HG03064 (cell line): ENCODE results near the gene ASCC1.

Experiments
- ATAC-seq: cut with Tn5 transposase; IDR thresholded peaks from one replicate; pipeline ENCODE4 v1.9.1; 2021; ENCODE audit warnings: low read depth; ENCODE audit not compliant: unreplicated experiment

The ASCC1 gene

DNA sequence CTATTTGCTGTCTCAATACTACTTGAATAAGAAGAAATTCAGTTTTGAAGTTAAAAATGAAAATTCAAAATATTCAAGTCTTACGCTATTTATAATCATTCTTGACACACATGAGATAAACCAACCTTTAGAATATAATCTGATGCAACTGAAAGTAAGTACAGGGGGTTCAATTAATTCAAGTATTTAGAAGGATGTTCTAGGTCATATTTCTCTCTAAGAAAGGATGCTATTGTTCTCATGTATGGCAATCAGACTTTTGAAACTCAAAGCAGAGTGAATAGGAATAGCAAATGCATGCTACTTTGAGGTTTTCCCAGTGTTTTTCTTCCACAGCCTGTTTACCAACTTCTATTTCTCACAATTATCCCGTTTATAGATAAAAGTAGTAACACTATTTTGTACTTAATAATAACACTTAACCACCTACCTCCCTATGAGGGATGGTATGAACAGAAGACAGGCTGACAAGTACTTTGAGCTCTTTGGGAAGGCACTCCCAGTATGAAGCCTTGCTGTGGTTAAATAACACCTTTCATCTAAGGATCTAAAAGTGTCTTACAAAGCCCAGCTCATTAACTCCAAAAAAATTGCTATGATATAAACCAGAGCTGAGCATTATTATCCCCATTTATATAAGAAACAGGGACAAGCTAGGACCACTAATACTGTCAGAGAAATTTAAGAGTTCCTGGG, 109.8 kb downstream of the ASCC1 start:
- ATAC-seq: no peak

DNA sequence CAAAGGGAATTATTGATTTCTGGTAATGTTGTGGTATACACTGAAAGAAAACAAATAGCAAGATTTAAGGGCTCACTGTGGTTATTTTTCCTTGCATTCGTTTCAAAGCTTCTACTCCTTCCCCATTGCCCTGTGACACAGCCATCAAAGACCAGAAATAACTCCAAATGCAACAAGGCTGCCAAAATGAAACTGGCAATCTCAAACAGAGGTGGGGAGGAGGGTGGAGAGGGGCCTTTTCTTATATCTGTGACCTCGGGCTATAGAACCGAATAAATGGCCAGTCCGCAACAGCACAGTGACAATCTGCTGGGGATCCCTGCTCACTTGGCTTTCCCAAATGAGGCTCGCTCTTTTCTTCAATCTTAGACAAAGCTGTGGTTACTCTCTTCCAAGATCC, 110.4 kb downstream of the ASCC1 start:
- no peak for ATAC-seq

DNA sequence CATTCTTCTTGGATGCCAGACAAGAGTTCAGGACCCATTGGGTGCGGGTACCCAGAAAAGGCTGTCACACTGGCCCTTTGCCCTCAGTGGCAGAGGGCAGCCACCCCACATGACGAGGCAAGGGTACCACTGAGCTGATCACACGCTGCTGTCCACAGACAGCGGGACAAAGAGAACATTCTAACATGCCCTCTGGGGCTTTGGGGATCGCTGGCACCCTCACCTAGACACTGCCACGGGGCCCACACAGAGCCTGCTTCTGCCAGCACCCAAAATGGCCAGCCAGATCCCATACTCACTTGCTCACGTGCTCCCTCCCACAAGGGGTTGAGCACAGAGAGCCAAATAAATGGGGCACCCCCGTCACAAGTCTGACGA, 111.0 kb downstream of the ASCC1 start:
- no peak for ATAC-seq

DNA sequence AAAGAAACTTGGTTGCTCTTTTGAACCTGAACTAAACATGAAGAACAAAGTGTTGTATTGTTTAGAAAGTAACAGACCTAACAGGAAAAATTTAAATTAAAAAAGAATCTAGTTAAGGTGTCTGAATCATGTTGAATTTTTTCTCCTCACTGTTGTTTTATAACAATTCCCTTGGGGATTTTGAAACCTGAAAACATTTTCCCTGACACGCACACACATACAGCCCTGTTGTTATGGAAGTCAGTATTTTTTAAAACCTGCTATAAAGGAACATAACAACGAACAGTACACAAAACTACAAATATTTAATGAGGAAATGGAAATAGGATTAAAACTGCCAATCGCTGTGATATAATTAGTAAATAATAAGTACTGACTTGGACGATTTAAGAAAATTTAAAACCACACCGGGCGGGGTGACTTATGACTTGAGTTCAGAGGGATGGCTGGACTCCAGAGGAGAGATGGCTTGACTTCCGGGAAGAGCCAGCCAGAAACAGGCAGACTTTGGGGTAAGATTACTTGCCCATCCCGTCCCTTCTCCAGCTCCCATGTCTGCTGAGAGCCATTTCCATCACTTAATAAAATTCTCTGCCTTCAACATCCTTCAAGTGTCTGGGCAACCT, 111.5 kb downstream of the ASCC1 start:
- no peak for ATAC-seq

DNA sequence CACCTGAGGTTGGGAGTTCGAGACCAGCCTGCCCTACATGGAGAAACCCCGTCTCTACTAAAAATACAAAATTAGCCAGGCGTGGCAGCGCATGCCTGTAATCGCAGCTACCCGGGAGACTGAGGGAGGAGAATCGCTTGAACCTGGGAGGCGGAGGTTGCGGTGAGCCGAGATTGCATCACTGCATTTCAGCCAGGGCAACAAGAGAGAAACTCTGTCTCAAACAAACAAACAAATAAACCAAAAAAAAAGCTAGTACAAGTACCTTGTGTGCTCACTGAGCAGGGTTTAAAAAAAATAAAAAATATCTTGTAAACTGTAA, 116.5 kb downstream of the ASCC1 start:
- ATAC-seq: no peak

DNA sequence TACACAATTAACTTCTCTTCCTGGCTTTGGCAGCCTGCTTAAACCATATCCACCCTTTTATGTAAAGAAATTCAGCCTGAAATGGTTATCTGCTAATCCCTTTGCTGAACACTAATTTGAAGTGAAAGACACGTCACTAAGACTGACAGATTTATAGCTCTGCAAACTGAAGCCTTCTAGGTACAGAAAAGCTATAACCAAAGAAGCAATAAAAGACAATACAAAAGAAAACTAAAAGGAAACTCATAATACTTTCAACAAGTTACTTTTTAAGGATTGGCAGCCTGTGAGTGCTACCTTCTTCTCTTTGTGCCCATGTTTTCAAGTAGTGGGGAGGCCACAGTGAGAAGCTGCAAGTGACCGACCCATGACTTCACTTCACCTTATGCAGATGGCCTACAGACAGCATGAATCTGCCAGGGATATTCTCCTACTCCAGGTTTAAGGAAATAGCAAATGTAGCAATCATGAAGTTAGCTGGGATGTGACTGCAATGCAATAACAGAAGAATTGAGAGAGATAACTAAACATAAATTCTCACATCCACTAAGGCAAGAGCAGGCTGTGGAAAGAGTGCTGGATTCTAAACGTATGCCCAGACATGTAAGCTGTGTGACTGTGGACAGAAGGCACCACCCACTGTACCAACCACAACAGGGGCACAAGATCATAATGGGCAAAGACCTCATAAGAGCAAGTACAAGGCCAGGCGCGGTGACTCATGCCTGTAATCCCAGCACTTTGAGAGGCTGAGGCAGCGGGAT, 117.1 kb downstream of the ASCC1 start:
- ATAC-seq: no peak

DNA sequence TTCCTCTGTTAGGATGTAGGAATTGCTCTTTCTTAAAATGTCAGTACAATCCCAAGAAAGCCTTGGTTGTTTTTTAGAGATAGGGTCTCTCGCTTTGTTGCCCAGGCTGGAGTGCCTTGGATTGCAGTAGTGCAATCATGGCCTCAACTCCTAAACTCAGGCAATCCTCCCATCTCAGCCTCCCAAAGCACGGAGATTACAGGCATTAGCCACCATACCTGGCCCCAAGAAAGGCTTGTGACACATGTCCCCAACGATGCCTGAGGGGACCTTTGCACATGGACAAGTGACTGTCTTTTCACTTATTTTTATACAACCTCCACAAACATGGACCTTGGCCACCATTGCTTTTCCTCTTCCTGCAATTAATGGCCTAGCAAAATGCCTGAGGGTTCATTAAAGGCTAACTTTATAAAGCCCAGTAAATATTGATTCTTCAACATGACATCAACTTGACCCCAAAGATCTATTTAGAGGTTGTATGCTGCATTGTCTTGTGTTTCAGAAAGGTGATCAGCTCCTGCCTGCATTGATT, 117.7 kb downstream of the ASCC1 start:
- ATAC-seq: no peak

DNA sequence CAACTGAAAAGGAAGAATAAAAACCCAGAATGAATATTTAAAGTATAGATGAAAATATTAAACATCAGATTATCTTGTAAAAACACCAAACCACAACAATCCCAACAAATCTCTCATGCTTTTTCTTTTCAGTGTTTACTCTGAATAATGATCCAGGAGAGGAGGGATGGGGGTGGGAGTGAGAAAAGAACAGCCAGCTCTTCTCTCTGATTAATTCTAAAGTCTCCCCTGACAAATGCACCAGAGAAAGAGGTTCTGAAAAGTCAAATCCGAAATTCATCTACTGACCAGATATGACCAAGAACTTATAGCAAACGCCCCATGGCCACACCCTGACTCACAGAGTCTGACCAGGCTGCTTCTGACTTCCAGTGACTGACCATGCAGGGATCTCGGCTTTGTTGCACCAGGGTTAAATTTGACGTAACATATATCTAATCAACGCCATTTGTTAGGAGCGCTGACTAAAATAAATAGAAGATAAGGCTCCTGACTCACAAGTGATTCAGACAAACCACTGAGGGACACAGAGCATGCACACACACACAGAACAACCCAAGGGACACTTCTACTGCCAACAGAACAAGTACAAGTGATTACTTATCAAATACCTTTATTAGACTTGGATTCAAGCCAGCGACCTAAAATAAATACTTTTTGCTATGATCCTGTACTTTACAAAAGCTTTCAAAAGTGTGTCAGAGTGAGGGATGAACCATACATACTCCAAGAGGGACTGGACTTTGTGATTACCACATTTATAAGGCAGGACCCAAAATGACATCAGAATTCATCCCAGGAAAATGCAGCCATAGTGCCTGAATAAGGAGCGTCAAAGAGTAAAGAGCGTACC, 118.4 kb downstream of the ASCC1 start:
- ATAC-seq: no peak

DNA sequence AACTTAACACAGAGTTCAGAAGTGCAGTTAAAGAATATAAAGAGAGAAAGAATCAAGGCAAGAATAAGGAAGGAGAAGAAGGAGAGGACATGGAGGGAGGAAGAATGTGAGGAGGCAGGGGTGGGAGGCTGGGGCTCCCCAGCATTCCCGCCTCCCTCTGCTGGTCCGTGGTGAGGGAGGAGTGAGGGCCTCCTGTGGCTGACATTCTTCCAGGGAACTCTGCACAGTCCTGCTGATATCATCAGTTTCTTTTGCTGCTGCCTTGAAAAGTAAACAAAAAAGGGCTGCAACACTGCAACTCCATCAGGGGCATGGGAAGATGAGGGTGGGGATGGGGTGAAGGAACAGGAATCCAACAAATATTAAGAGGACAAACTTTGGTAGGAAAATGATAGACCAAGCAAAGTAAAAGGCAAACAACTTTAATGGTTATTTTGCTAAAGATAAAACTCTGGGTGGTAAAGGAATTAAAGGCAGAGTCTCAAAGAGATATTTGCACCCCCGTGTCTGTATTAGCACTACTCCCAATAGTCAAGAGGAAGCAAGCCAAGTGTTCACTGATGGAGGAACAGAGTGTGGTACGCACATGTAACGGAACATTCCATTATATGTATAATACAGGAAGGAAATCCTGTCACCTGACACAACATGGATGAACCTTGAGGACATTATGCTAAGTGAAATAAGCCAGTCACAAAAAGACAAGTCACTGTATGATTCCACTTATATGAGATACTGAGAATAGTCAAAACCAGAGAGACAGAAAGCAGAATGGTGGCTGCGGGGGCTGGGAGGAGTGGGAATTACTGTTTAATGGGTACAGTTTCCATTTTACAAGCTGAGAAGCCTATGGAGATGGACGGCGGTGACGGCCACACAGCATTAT, 119.7 kb downstream of the ASCC1 start:
- no peak for ATAC-seq

DNA sequence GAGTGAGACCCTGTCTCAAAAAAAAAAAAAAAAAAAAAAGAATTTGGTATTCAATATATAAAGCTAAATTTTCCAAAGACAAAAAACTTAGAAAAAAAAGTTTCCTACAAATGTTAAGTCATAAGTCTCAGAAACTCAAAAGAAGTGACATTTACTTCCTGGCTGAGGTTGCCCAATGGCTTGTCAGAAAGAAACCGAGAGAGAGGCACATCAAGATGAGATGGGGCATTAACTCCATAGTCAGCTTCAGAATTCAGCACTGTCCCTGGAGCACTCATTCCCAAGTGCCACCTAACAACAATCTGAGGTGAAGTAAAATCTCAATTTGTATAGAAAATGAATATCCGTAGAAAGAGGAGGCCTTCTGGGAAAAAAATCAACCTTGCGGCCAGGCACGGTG, 120.9 kb downstream of the ASCC1 start:
- ATAC-seq: no peak

DNA sequence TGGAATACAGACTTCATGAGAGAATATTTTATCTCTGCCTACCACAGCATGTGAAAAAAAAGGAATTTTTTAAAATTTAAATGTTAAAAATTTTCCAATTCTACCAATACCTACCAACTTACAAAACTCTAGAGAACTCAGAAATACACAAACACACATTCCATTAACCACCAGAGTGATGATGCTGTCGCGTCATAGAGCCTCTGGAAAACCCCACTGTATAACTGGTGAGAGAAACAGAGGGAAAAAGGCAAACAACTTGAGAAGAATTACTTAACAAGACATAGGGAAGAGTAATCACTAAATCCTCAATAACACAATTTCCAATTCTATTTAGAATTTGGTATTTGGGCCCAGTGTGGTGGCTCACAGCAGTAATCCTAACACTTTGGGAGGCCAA, 121.5 kb downstream of the ASCC1 start:
- ATAC-seq: no peak

DNA sequence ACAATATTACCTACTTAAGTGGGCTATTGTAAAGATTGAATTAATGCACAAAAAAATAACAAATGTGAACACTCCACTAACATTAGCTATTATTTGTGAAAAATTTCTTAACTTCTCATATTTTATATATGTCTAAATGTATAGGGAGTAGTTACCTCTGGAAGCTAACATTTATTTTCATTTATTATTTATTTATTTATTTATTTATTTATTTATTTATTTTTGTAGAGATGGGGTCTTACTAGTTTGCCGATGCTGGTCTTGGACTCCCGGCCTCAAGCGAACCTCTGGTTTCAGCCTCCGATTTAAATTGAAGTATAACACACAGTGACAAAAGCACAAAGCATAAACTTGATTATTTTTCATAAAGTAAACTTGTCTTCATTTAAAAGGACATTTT, 122.6 kb downstream of the ASCC1 start:
- no peak for ATAC-seq

DNA sequence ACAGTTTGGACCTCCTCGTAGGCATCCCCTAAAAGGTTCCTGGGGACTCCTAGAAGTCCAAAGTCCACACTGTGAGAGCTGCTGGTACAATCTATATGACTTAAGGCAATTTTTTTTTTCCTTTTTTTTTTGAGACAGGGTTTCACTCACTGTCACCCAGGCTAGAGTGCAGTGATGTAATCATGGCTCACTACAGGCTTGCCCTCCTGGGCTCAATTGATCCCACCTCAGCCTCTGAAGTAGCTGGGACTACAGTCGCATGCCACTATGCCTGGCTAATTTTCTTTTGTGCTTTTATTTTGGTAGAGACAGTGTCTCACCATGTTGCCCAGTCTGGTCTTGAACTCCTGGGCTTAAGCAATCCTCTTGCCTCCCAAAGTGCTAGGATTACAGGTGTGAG, 123.1 kb downstream of the ASCC1 start:
- no peak for ATAC-seq

DNA sequence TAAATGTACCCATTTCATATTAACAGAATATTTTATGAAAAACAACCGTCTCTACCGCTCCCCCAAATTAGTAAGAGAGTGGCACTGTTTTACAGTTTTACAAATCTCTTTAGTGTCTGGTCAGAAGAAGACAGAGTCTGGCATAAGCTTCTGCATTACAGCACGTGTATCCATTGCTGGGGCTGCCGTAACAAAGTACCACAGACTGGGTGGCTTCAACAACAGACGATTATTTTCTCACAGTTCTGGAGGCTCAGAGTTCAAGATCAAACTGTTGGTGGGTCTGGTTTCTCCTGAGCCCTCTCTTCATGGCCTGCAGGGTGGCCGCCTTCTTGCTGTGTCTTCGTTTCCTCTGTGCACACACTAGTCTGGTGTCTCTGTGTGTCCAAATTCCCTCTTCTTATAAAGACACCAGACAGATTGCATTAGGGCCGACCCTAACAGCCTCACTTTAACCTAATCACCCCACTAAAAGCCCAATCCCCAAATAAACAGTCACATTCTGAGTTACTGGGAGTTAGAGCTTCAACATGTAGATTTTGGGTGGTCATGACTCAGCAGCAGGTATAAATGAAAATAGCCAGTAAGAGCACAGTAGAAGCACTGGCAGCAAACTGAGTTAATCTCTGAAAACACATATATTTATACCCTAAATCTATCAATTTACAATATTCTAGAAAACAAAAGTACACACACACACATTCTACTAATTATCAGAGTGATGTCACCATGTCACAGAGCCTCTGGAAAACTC, 123.7 kb downstream of the ASCC1 start:
- ATAC-seq: no peak

DNA sequence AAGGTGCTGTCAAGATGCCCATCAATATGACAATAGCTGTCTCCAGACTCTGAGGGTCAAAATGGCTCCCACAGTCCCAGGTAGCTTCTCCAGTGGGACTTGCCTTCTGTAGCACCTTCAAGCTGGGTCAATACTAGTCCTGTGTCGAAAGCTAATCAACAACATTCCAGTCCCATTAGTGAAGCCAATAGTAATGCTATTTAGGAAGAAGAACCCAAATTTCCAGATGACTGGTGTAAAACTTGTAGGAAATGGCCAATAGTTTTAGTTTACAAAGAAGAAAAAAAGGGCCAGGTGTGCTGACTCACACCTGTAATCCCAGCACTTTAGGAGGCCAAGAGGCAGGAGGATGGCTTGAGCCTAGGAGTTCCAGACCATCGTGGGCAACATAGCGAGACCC, 125.8 kb downstream of the ASCC1 start:
- no peak for ATAC-seq

DNA sequence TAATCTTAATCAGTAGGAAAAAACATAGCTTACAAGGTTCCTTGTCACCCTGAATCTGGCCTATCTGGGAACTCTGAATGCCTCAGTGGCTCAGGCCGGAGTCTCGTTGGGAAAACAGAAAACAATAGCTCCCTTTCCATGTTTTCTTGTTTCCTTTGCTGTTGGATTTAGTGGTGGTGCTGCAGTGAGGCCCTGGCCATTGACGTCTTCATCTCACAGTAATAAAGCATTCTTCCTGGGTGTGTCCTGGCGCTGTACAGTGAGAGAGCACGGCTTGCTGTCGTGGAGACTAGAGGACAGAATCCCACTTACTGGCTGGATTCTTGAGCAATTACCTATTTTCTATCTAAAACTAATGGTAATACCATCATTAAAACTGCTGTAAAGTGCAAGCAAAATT, 126.5 kb downstream of the ASCC1 start:
- ATAC-seq: no peak

DNA sequence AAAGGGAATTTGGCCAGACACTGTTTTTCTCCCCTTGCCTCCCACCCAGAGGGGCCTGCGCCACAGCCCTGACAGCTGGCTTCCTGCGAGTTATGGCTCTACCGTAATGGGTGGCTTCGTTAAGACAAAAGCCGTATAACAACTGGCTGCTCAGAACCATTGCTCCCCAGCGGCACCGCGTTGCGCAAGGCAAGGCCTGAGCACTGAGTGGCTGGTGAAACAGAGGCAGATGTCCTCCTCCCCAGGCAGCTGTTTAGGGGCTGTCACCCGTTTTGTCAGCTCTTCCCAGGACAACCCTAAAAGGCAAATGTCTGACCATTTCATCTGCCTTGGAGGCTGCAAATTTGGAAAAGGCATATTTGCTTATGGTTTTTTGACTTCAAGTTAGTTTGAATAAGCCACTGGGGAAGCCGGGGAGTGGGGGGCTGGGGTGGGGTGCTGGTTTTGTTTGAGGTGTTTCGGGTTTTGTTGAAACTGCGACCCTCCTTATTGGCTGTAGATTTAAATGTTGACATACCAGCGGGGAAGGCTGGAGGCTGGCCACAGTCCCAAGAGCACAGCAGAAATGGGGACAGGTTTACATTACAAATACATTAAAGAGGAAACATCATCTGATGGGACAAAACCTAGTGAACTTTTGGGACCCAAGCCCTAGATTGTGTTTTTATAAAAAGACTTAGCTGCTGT, 127.0 kb downstream of the ASCC1 start:
- no peak for ATAC-seq

DNA sequence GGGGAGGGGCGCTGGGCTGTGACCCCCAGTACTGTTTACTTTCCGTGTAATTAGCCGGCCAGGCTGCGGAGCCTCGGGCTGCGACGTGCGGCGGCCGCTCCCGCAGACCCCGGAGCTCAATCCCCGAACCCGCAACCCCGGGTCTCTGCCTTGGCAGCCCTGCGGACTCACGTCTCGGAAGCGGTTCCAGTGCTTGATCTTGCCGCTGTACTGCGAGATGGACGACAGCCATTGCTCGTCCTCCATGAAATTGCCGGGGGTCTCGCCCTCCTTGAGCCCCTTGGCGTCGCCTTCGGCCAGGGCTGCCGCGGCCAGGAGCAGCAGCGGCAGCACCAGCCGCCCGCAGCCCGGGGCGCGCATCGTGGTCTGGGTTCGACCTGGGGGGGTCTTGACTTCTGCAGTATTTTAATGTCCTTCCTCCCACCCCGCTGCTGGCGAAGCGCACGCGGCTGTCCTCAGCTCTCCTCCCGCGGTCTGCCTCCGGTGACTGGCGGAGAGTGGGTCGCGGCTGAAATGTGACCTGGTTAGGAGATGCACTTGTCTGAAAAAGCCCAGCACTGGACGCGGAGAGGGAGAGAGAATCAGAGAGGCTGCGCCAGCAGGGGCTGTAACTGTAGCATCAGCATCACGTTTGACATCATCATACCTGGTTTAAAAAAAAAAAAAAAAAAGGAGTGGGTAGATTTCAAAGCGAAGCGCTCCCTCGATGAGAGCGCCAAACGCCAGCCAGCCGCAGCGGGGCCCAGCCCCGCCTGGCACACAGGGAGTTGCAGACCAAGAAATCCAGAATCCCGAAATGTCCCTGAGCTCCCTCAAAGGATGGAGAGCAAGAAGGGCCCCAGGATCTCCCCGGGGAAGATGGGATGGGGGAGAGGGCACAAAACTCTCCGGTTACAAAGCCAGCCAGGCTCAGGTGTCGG, 127.8 kb downstream of the ASCC1 start, which contains the start of gene SPOCK2:
SPOCK2 (minus strand) TSS at position 583 of the 920 bp plus-strand sequence; CDS start at position 360, 223 bp downstream.
- ATAC-seq: no peak
